Right lobe of liver (tissue), 6 donors: ENCODE results near the gene IFT88. TPM values are rescaled to one million over a fixed set of nuclear protein-coding genes. Genes with fewer than 3 reads are reported as not detected.

ENCODE experiments used
- ATAC-seq, 4 donors: fragments of 200-7000 bp; cut with Tn5 transposase; one replicate each; pipeline ENCODE4 v1.9.1; 2020; ENCODE audit warnings: mild to moderate bottlenecking in 4 of 4, moderate library complexity in 4 of 4
- DNase-seq, 3 donors: peaks; one replicate each; pipeline ENCODE4 v3.0.0-alpha.2; 2020
- H3K27ac ChIP-seq, 3 donors: fragments of 200-600 bp; one replicate each; pipeline ENCODE4 v1.8.0; 2022
- H3K27me3 ChIP-seq, 2 donors: fragments of 200-600 bp; one replicate each; pipeline ENCODE4 v1.8.0; 2022
- H3K36me3 ChIP-seq, 4 donors: fragments of 200-600 bp; sonication (generic) in 1 of 4; one replicate each; pipeline versions ENCODE4 v1.5.1 to v1.8.0; 2017 to 2022; ENCODE audit warnings: control low read depth in 1 of 4
- H3K4me1 ChIP-seq, 4 donors: fragments of 200-600 bp; sonication (generic) in 1 of 4; one replicate each; pipeline versions ENCODE4 v1.5.1 to v1.8.0; 2017 to 2022; ENCODE audit warnings: control low read depth in 1 of 4
- H3K4me3 ChIP-seq, 3 donors: fragments of 200-600 bp; one replicate each; pipeline ENCODE4 v1.8.0; 2022
- H3K9me3 ChIP-seq, 4 donors: fragments of 200-600 bp; sonication (generic) in 1 of 4; one replicate each; pipeline versions ENCODE4 v1.5.1 to v1.8.0; 2017 to 2022; ENCODE audit warnings: control low read depth in 1 of 4
- POLR2A ChIP-seq: fragments of 450-650 bp; IDR thresholded peaks from one replicate; pipeline ENCODE4 v1.6.1; 2017; ENCODE audit warnings: antibody characterized with exemption, mild to moderate bottlenecking
- whole genome bisulfite sequencing: methylation state at CpG from one replicate; pipeline ENCODE4 v1.1.6; 2018; ENCODE audit warnings: low coverage, low lambda C conversion rate; ENCODE audit not compliant: insufficient coverage; ENCODE audit errors: missing lambda C conversion rate; 5-methylcytosine and 5-hydroxymethylcytosine counted together
- intact Hi-C, 2 donors: fragments of 100-400 bp; cut with DNase I; formaldehyde crosslinking; loops; one replicate each; pipeline versions ENCODE4 v1.11.2 to v1.14.1; 2022
- small RNA-seq, 2 experiments: library from RNA; depleted of rRNA; stranded (forward); fragments of <200 nt; gene quantifications; one replicate each; pipeline ENCODE3, GENCODE V24; 2016
- total RNA-seq, 6 experiments: library from RNA; depleted of rRNA in 2 of 6; stranded (reverse); fragments of >200 nt in 2 of 6; fragmentation: NEBNext Ultra II Directional in 3 of 6; extraction: Animal tissue kit (Norgen Biotek cat#: 25700) in 3 of 6; gene quantifications; one replicate each; pipeline versions ENCODE4 v1.1.0 to v1.2.4, GENCODE V29; 2016 to 2023
- donor health status: DM: no; HTN: yes; CAD: no.
- donor health status: DM: no; HTN: no; CAD: no.
- donor health status: DM: no; HTN: no; CAD: no.
- donor health status: DM: no; HTN: yes; CAD: no.
- donor health status: DM: no; HTN: yes; CAD: no.

IFT88 gene
- total RNA-seq, 6 experiments from 2014 or later: 7.9 to 17.6 (median 11.8) TPM

GRCh38 chr13:20740021-20740420 is 173.1 kb downstream of the IFT88 start:
- no peaks in the 10 kb centered on the region for H3K4me1 ChIP-seq
- intact Hi-C loops: no loop called here
- H3K4me3 ChIP-seq: no peak overlapping the region
- no peaks in the 10 kb centered on the region for H3K36me3 ChIP-seq
- DNase-seq: no peak
- H3K9me3 ChIP-seq: no peaks in the 10 kb centered on the region
- no peaks in the 10 kb centered on the region for H3K27me3 ChIP-seq
- no peak overlapping the region for H3K27ac ChIP-seq
- ATAC-seq: no peak
- no peak for TF ChIP-seq POLR2A
- 80% methylated on average over 2 of the region's 22 CpGs for WGBS

Small RNAs within 50 kb of the gene (small RNA-seq; reads per million reads assigned to genes)
- 0 reads per million in 2 experiments for gene RNU2-7P

Other genes with a start within 250 kb of the IFT88 start
- gene CRYL1, start 41.3 kb upstream of the IFT88 start, total RNA-seq: 100 to 1,000 TPM; 111 to 185 (median 151) TPM
- gene IL17D, start 136.5 kb downstream of the IFT88 start, total RNA-seq: under 1 TPM in 3 of 6 experiments, not detected in 3; 0.19 to 0.64 (median 0.42) TPM
- gene EEF1AKMT1, start 206.8 kb downstream of the IFT88 start, total RNA-seq: 10 to 100 TPM in 1 of 6 experiments, 1 to 10 TPM in 5; 5.5 to 10.3 (median 6.3) TPM